Colon (tissue), 2 donors: ENCODE data around the gene WDR76.
"Not testable (repeated sequence)": the region's sequence is repeated elsewhere in the genome, so short reads cannot be mapped to it uniquely, and the experiment has no call there.

Experiments
- FAIRE-seq: peaks from 2 replicates; lab custom pipeline; 2012; peaks lifted over from hg19 to GRCh38; lab: Jason Lieb, UNC
- donor health status: control.
- donor health status: control.

WDR76 gene

DNA sequence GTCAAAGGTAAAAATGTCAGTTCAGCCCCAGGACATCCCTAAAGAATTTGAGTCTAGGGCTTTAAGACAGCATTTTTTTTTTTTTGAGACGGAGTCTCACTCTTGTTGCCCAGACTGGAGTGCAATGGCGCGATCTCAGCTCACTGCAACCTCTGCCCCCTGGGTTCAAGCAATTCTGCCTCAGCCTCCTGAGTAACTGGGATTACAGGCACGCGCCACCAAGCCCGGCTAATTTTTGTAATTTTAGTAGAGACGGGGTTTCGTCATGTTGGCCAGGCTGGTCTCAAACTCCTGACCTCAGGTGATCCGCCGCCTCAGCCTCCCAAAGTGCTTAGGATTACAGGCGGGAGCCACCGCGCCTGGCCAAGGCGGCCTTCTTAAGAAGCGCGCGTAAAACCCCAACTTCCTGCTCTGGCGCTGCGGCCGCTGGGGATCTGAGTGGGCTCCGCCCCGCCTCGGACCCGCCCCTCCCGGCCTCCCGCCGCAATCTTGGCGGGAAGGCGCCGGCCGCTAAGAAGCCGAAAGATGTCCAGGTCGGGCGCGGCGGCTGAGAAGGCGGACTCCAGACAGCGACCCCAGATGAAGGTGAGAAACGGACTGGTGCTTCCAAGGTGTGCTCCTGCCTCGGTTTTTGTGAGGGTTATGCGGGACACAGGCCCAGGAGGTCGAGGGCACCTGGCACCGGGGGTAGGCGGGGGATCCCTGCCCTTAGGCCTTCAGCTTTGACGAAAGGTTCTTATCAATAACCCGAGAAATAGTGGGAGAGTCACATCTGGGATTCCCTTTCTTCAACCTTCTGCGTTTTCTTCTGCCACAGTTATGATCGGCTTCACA, at the start of gene WDR76:
Gene WDR76, plus strand, starts transcription at position 495 of the 834 bp plus-strand sequence. Its CDS starts 31 bp downstream, at position 526.
- FAIRE-seq, result no peak

- no peak for FAIRE-seq
These were observed 49.4 kb upstream of the WDR76 start for GRCh38 chr15:43777267-43777914.

DNA sequence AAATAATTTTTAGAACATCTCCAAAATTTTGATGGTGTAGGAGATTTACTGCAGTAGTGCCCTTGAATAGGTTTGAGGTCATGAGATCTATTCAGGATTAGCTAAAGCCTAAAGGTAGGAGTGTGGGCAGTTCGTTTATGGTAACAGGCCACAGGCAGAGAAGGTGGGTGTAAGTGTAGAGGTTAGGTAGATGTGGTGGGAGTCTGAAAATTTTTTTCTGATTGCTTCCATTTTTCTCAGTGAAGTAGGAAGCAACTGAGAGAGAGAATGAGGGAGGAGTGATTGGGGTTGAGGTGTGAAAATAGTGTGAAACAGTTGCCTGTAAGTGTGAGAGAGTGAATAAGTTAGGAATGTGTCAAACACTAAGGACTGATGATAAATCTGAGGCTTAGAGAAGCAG, 47.8 kb upstream of the WDR76 start:
- no peak for FAIRE-seq

DNA sequence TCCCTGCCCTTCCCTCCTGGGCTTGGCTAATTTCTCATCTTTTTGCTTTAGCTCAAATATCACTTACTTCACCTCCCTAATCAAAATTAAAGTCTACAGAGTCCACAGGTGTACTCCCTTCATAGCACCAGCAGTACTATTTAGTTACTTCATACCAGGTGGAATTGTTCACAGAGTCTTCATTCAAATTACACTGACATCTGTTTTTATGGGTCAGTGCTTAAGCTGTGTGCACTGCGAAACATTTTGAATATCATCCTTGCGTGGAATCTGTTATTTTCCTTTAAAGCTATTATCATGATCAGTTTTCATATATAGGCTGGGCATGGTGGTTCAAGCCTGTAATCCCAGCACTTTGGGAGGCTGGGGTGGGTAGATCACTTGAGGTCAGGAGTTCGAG, 37.4 kb upstream of the WDR76 start:
- FAIRE-seq, result no peak

DNA sequence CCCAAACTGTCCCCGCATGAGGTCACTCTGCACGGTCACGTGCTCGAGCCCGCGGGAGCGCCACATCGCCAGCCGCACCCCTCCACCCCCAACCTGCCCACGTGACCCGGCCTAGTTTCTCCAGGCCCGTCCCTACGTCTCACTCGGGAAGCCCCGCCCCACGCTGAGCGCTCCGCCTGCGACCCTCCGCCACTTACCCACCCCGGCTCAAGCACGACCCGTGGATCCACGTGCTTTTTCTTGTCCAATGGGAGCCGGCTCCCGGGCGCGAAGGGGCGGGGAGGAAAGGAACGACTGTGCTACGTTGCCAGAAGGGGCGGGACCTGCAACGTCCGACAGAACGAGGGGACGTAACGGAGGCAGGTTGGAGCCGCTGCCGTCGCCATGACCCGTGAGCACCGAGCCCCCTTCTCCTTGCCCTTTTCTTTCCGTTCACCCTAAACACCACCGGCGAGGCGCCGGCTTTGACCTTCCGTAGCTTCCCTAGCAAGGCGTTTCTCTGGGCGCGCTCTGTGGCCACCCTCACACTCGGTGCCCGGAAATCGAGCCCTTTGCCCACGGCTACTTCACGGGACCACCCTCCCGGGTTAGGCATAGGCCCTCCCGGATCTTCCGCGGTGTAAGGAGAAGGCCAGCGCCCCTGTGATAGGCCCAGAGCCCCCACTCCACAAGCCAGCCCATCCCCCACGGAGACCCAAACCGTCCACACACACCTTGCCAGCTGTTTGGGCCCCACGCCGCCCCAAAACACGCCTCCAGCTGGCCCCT, 34.6 kb upstream of the WDR76 start, which contains the start of gene SERF2:
Gene SERF2, plus strand, starts transcription at position 328 of the 768 bp plus-strand sequence. Its CDS starts 57 bp downstream, at position 385.
- no peak for FAIRE-seq

- no peak for FAIRE-seq
These were observed 33.9 kb upstream of the WDR76 start for GRCh38 chr15:43792761-43793476.

DNA sequence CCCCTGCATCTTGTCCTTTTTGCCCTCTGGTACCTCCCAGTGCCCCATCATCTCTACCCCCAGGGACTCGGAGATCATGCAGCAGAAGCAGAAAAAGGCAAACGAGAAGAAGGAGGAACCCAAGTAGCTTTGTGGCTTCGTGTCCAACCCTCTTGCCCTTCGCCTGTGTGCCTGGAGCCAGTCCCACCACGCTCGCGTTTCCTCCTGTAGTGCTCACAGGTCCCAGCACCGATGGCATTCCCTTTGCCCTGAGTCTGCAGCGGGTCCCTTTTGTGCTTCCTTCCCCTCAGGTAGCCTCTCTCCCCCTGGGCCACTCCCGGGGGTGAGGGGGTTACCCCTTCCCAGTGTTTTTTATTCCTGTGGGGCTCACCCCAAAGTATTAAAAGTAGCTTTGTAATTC, 33.2 kb upstream of the WDR76 start:
- no peak for FAIRE-seq

DNA sequence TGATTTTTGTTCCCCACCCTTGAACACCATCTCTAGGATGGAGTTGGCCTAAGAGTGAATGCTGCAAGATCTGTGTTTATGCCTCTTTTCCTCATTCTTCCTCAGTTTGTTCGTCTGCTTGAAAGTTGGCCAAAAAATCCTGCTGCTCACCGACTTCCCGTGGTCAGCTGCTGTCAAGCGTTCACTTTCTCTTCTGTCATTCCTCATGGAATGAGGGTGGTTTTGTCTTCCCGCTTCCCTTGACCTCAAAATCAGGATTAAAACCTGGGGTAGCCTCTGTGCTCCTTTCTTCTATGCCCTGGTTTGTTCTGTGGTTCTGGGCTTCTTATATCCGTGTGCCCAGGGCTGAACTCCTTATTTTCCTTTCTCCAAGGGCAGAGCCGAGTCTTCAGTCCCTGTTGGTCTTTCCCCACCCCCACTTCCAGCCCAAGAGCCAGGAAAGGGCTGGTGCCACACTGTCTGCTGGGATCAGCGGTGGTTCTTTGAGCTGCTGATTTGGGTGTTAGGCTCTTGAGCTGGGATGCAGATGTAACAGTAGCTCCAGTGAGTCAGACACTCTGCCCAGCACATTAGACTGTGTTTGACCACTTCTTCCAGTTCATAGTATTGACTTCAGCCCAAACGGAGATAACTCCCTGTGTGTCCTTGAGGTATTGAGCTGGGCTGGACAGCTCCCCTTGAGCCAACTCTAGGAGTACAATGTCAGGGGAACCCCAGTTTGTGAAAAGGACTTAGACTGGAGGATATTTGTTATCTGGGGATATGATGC, 32.3 kb upstream of the WDR76 start:
- no peak for FAIRE-seq

GRCh38 chr15:43795197-43795596, 31.6 kb upstream of the WDR76 start:
- FAIRE-seq, result no peak

GRCh38 chr15:43795997-43796396, 30.8 kb upstream of the WDR76 start:
- FAIRE-seq, result no peak

- FAIRE-seq, result no peak
These were observed 30.2 kb upstream of the WDR76 start for GRCh38 chr15:43796566-43796965.

- FAIRE-seq, result no peak
These were observed 27.4 kb upstream of the WDR76 start for GRCh38 chr15:43799209-43799944.

DNA sequence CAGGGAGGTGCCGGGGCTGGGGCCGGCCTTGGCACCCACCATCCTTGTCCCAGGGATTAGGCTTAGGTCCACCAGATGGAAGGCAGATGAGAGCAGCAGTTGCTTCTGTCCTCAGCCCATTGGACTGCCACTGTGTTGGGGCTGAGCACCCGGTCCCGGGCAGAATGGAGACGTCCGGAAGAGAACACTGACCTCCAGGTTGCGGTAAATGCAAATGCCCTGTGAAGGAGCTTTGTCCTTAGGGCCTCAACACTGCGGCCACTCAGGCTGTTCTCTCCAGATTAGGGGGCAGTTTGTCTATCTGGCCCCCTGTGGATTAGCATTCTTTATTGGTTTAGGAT, 26.9 kb upstream of the WDR76 start, which contains the start of gene SERINC4:
Gene SERINC4, minus strand, starts transcription at position 276 of the 341 bp plus-strand sequence. Its CDS starts 234 bp downstream, at position 42.
- no peak for FAIRE-seq

- FAIRE-seq, result no peak
These were observed 26.3 kb upstream of the WDR76 start, which contains the start of gene HYPK for GRCh38 chr15:43800286-43801141. Gene HYPK (plus strand): TSS chr15:43800599. CDS start chr15:43800623, 24 bp downstream.

DNA sequence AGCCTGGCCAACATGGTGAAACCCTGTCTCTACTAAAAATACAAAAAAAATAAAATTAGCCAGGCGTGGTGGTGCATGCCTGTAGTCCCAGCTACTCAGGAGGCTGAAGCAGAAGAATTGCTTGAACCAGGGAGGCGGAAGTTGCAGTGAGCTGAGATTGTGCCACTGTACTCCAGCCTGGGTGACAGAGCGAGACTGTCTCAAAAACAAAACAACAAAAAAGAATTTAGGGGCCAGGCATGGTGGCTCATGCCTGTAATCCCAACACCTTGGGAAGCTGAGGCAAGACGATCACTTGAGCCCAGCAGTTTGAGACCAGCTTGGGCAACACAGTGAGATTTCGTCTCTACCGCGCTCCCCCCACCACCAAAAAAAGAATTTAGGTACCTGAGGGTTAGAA, 24.1 kb upstream of the WDR76 start:
- not testable (repeated sequence) for FAIRE-seq

DNA sequence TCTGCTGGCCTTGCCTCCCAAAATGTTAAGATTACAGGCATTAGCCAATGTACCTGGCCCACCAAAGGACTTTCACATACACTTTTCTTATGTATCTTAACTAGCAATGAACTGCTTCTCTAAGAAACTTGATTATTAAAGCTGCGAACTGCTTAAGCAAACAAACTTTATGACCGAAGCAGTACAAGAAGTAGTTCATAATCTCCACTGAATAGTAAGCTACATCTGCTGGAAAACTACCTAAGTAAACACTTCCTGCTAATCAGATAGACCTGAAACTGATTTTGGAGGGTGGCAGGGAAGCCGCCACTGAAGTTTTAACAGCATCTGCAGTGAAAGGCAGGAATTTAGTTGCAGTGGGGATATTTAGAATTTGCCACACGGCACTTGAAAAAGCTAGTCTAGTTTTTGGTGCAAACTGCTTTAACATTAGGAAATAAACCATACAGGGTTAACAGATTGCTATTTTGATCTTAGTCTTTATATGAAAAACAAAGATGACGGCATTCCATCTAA, 18.3 kb upstream of the WDR76 start:
- no peak for FAIRE-seq

- FAIRE-seq, result no peak
These were observed 17.7 kb upstream of the WDR76 start for GRCh38 chr15:43808960-43809678.

DNA sequence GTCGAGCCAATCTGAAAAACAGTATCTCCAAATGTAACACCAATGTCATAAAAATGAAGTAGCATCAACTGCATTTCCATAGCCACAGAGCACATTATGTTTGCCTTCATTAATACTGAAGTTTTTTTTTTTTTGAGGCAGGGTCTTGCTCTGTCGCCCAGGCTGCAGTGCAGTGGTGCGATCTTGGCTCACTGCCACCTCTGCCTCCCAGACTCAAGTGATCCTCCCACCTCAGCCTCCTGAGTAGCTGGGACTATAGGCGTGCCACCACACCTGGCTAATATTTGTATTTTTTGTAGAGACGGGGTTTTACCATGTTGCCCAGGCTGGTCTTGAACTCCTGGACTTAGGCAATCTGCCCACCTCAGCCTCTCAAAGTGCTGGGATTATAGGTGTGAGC, 11.7 kb upstream of the WDR76 start:
- FAIRE-seq, result not testable (repeated sequence)
